ENCODE data around the gene ZFAND2B.

DNA sequence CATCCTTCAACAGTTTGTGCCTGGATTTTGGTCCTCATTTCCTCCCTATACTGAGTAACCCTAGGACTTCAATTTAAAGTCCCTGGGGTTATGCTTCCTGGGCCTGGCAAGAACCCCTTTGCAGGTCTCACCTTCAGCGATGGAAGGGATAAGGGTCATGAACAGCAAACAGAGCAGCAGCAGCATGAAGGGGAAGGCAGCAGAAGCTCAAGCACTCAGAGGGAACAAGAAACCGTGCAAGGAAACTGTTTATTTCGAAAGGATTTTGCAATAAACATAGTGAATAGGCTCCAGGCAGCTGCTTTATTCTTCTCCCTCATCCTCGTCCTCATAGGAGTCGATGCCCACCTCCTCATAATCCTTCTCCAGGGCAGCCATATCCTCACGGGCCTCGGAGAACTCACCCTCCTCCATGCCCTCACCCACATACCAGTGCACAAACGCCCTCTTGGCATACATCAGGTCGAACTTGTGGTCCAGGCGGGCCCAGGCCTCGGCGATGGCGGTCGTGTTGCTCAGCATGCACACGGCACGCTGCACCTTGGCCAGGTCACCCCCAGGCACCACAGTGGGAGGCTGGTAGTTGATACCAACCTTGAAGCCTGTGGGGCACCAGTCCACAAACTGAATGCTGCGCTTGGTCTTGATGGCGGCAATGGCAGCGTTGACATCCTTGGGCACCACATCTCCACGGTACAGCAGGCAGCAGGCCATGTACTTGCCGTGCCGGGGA lies 43.6 kb downstream of the ZFAND2B start:
- TF ChIP-seq, protein P1, sequence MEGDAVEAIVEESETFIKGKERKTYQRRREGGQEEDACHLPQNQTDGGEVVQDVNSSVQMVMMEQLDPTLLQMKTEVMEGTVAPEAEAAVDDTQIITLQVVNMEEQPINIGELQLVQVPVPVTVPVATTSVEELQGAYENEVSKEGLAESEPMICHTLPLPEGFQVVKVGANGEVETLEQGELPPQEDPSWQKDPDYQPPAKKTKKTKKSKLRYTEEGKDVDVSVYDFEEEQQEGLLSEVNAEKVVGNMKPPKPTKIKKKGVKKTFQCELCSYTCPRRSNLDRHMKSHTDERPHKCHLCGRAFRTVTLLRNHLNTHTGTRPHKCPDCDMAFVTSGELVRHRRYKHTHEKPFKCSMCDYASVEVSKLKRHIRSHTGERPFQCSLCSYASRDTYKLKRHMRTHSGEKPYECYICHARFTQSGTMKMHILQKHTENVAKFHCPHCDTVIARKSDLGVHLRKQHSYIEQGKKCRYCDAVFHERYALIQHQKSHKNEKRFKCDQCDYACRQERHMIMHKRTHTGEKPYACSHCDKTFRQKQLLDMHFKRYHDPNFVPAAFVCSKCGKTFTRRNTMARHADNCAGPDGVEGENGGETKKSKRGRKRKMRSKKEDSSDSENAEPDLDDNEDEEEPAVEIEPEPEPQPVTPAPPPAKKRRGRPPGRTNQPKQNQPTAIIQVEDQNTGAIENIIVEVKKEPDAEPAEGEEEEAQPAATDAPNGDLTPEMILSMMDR (IDR thresholded peaks at IDR 0.05; ENCODE audit: low read depth, low read length), result no peak
- no peak for TF ChIP-seq EZH2phosphoT487 (IDR thresholded peaks at IDR 0.05; ENCODE audit: low read depth)

Data from OCI-LY3 (cell line).